HUES48 (cell line): ENCODE data around the gene JAZF1.

Experiments used
- H3K27ac ChIP-seq: one replicate; pipeline ENCODE4 v1.7.0; 2013; ENCODE audit warnings: low read depth, low read length, inconsistent platforms
- H3K27me3 ChIP-seq: 2 replicates; pipeline ENCODE4 v1.6.1; 2013; ENCODE audit warnings: mild to moderate bottlenecking, low read length; ENCODE audit not compliant: control insufficient read depth, insufficient read depth
- H3K36me3 ChIP-seq: 2 replicates; pipeline ENCODE4 v1.6.1; 2013; ENCODE audit warnings: low read length; ENCODE audit not compliant: control insufficient read depth, insufficient read depth
- H3K4me1 ChIP-seq: 2 replicates; pipeline ENCODE4 v1.6.1; 2013; ENCODE audit warnings: mild to moderate bottlenecking, low read length; ENCODE audit not compliant: control insufficient read depth, insufficient read depth
- H3K4me3 ChIP-seq: 2 replicates; pipeline ENCODE4 v1.5.1; 2013; ENCODE audit warnings: mild to moderate bottlenecking, low read depth, low read length
- H3K9ac ChIP-seq: 2 replicates; pipeline ENCODE4 v1.6.1; 2013; ENCODE audit warnings: mild to moderate bottlenecking, low read depth, low read length, moderate library complexity
- H3K9me3 ChIP-seq: 2 replicates; pipeline ENCODE4 v1.6.1; 2013; ENCODE audit warnings: low read length; ENCODE audit not compliant: control insufficient read depth, insufficient read depth

The JAZF1 gene

GRCh38 chr7:27784399-27785053, 396.1 kb downstream of the JAZF1 start:
- peaks cover 29% of the 10 kb centered on the region for H3K36me3 ChIP-seq
- H3K4me3 ChIP-seq: no peak overlapping the region
- H3K4me1 ChIP-seq: peaks cover 11% of the 10 kb centered on the region
- H3K27me3 ChIP-seq: no peaks in the 10 kb centered on the region
- no peak overlapping the region for H3K9ac ChIP-seq
- no peak overlapping the region for H3K27ac ChIP-seq
- no peaks in the 10 kb centered on the region for H3K9me3 ChIP-seq

GRCh38 chr7:27782849-27783248, 397.7 kb downstream of the JAZF1 start:
- Histone ChIP-seq H3K4me3 (no peak overlapping the region), H3K27me3 (no peaks in the 10 kb centered on the region), H3K9ac (no peak overlapping the region), H3K9me3 (no peaks in the 10 kb centered on the region), H3K4me1 (peaks cover 11% of the 10 kb centered on the region), H3K36me3 (peaks cover 15% of the 10 kb centered on the region), H3K27ac (no peak overlapping the region)

GRCh38 chr7:27781188-27781587, 399.4 kb downstream of the JAZF1 start:
- Histone ChIP-seq H3K4me3 (no peak overlapping the region), H3K9me3 (no peaks in the 10 kb centered on the region), H3K36me3 (peaks cover under 1% of the 10 kb centered on the region; the same call in 1 of the 2 replicates)

More at GRCh38 chr7:27781188-27781587, 399.4 kb downstream of the JAZF1 start:
- H3K27ac ChIP-seq: no peak overlapping the region
- 0 out of 2 replicates have a peak, but pooled peaks cover 7% of the 10 kb centered on the region for H3K4me1 ChIP-seq
- H3K9ac ChIP-seq: no peak overlapping the region
- H3K27me3 ChIP-seq: no peaks in the 10 kb centered on the region
